Activated naive CD8-positive, alpha-beta T cell treated with anti-CD3 and anti-CD28 coated beads, Interleukin-2, amount 10 ng/mL, durations not matched to agents 7 days and 5 days (primary cell): ENCODE data around the gene PNMA8C. TPM values are rescaled to one million over a fixed set of nuclear protein-coding genes. Genes with fewer than 3 reads are reported as not detected.
"Not testable (repeated sequence)": the region's sequence is repeated elsewhere in the genome, so short reads cannot be mapped to it uniquely, and the experiment has no call there.

Experiments
- ATAC-seq: fragments of 150-1000 bp; cut with Tn5 transposase; one replicate; pipeline ENCODE4 v1.10.0; 2021; ENCODE audit warnings: low read depth, moderate library complexity
- POLR2A ChIA-PET: fragments of 350-600 bp; sonication (Branson Sonifier 250); formaldehyde crosslinking; loops from one replicate; lab custom pipeline; 2021; ENCODE audit warnings: antibody characterized with exemption; lab: Charles Lee
- DNase-seq: peaks from one replicate; pipeline ENCODE4 v3.0.0; 2021
- H3K27ac Mint-ChIP-seq: one replicate; pipeline ENCODE4 v1.8.0; 2022; ENCODE audit warnings: mild to moderate bottlenecking, mixed read lengths
- H3K27me3 Mint-ChIP-seq: one replicate; pipeline ENCODE4 v1.8.0; 2022; ENCODE audit warnings: mild to moderate bottlenecking, moderate library complexity, mixed read lengths
- H3K36me3 Mint-ChIP-seq: one replicate; pipeline ENCODE4 v1.8.0; 2021; ENCODE audit warnings: mild to moderate bottlenecking, mixed read lengths
- H3K4me1 Mint-ChIP-seq: one replicate; pipeline ENCODE4 v1.8.0; 2021; ENCODE audit warnings: mixed read lengths
- H3K4me3 Mint-ChIP-seq: one replicate; pipeline ENCODE4 v1.8.0; 2022; ENCODE audit warnings: mild to moderate bottlenecking, moderate library complexity, mixed read lengths
- H3K9me3 Mint-ChIP-seq: one replicate; pipeline ENCODE4 v1.8.0; 2021; ENCODE audit warnings: mixed read lengths
- total RNA-seq, 2 experiments: library from RNA; stranded (reverse); gene quantifications; one replicate each; pipeline ENCODE4 v1.2.3, GENCODE V29; 2021

Gene PNMA8C
- total RNA-seq, 2 experiments from 2014 or later, result 0.11 TPM; not detected in 1

- H3K4me3 Mint-ChIP-seq, H3K36me3 Mint-ChIP-seq, DNase-seq, H3K27ac Mint-ChIP-seq, POLR2A ChIA-PET, H3K9me3 Mint-ChIP-seq, H3K4me1 Mint-ChIP-seq, ATAC-seq: not testable (repeated sequence)
- H3K27me3 Mint-ChIP-seq, result peaks cover 18% of the 10 kb centered on the region
Measured at GRCh38 chr19:46435689-46436088, 7.0 kb upstream of the PNMA8C start.

- POLR2A ChIA-PET, result no interaction called here
- peaks cover under 1% of the 10 kb centered on the region for H3K4me1 Mint-ChIP-seq
- DNase-seq (no peak), ATAC-seq (no peak)
- H3K4me3 Mint-ChIP-seq, result no peak overlapping the region
- no peak overlapping the region for H3K27ac Mint-ChIP-seq
- peaks cover 24% of the 10 kb centered on the region for H3K27me3 Mint-ChIP-seq
- H3K36me3 Mint-ChIP-seq, result no peaks in the 10 kb centered on the region
- H3K9me3 Mint-ChIP-seq, result no peaks in the 10 kb centered on the region
Measured at GRCh38 chr19:46435009-46435408, 6.3 kb upstream of the PNMA8C start.

- POLR2A ChIA-PET, H3K9me3 Mint-ChIP-seq, H3K4me3 Mint-ChIP-seq, H3K27ac Mint-ChIP-seq, H3K36me3 Mint-ChIP-seq, ATAC-seq, DNase-seq: not testable (repeated sequence)
- Mint-ChIP-seq H3K4me1 (peaks cover 12% of the 10 kb centered on the region), H3K27me3 (peaks cover 38% of the 10 kb centered on the region)
Measured at GRCh38 chr19:46433470-46433869, 4.7 kb upstream of the PNMA8C start.

- ATAC-seq, result no peak
- Mint-ChIP-seq H3K9me3 (no peaks in the 10 kb centered on the region), H3K27me3 (peaks cover 55% of the 10 kb centered on the region), H3K27ac (no peak overlapping the region), H3K4me3 (no peak overlapping the region), H3K4me1 (peaks cover 23% of the 10 kb centered on the region), H3K36me3 (no peaks in the 10 kb centered on the region)
- no peak for DNase-seq
- POLR2A ChIA-PET, result no interaction called here
Measured at GRCh38 chr19:46431824-46432223, 3.1 kb upstream of the PNMA8C start.

GRCh38 chr19:46429999-46430398, 1.3 kb upstream of the PNMA8C start:
- peaks cover 27% of the 10 kb centered on the region for H3K4me1 Mint-ChIP-seq
- no peak overlapping the region for H3K4me3 Mint-ChIP-seq
- ATAC-seq, result no peak
- no peak for DNase-seq
- no peaks in the 10 kb centered on the region for H3K36me3 Mint-ChIP-seq
- POLR2A ChIA-PET, result no interaction called here
- no peak overlapping the region for H3K27ac Mint-ChIP-seq
- H3K9me3 Mint-ChIP-seq, result no peaks in the 10 kb centered on the region
- H3K27me3 Mint-ChIP-seq, result peaks cover 73% of the 10 kb centered on the region

- Mint-ChIP-seq H3K4me3 (peak overlapping the region; percentile 82), H3K27me3 (peaks cover 85% of the 10 kb centered on the region), H3K36me3 (no peaks in the 10 kb centered on the region), H3K9me3 (no peaks in the 10 kb centered on the region), H3K27ac (no peak overlapping the region), H3K4me1 (peaks cover 27% of the 10 kb centered on the region)
- DNase-seq (no peak), ATAC-seq (no peak)
- POLR2A ChIA-PET, result no interaction called here
Measured at GRCh38 chr19:46427518-46428045, 1.2 kb downstream of the PNMA8C start.

GRCh38 chr19:46426506-46427162, 2.1 kb downstream of the PNMA8C start:
- peak overlapping the region; percentile 82 for H3K4me3 Mint-ChIP-seq
- DNase-seq (peak; percentile 63), ATAC-seq (peak; percentile 38)
- H3K9me3 Mint-ChIP-seq, result no peaks in the 10 kb centered on the region
- no peaks in the 10 kb centered on the region for H3K36me3 Mint-ChIP-seq
- no peak overlapping the region for H3K27ac Mint-ChIP-seq
- H3K4me1 Mint-ChIP-seq, result peaks cover 27% of the 10 kb centered on the region
- POLR2A ChIA-PET, result no interaction called here
- peaks cover 80% of the 10 kb centered on the region for H3K27me3 Mint-ChIP-seq

- POLR2A ChIA-PET, result no interaction called here
- DNase-seq (no peak), ATAC-seq (no peak)
- Mint-ChIP-seq H3K27me3 (peaks cover 75% of the 10 kb centered on the region), H3K4me1 (peaks cover 27% of the 10 kb centered on the region), H3K9me3 (no peaks in the 10 kb centered on the region), H3K4me3 (peak overlapping the region; percentile 82), H3K27ac (no peak overlapping the region), H3K36me3 (no peaks in the 10 kb centered on the region)
Measured at GRCh38 chr19:46426035-46426505, 2.7 kb downstream of the PNMA8C start.

GRCh38 chr19:46423188-46423587, 5.5 kb downstream of the PNMA8C start:
- no peak for ATAC-seq
- Mint-ChIP-seq H3K36me3 (no peaks in the 10 kb centered on the region), H3K4me3 (no peak overlapping the region), H3K27ac (no peak overlapping the region), H3K4me1 (peaks cover 15% of the 10 kb centered on the region), H3K9me3 (no peaks in the 10 kb centered on the region), H3K27me3 (peaks cover 59% of the 10 kb centered on the region)
- POLR2A ChIA-PET, result interaction anchor here (0.6 kb wide), 2 partner anchors 32 to 403 kb away, joined by 3 to 4 read pairs; no protein-coding TSS in a partner anchor
- no peak for DNase-seq

- Mint-ChIP-seq H3K27ac (no peak overlapping the region), H3K36me3 (no peaks in the 10 kb centered on the region), H3K27me3 (peaks cover 56% of the 10 kb centered on the region), H3K4me3 (no peak overlapping the region), H3K4me1 (peaks cover 9% of the 10 kb centered on the region), H3K9me3 (no peaks in the 10 kb centered on the region)
- POLR2A ChIA-PET, result no interaction called here
- DNase-seq (no peak), ATAC-seq (no peak)
Measured at GRCh38 chr19:46422344-46422743, 6.4 kb downstream of the PNMA8C start.

- Mint-ChIP-seq H3K27ac (no peak overlapping the region), H3K9me3 (no peaks in the 10 kb centered on the region), H3K36me3 (no peaks in the 10 kb centered on the region), H3K27me3 (peaks cover 56% of the 10 kb centered on the region), H3K4me1 (no peaks in the 10 kb centered on the region), H3K4me3 (no peak overlapping the region)
- POLR2A ChIA-PET, result no interaction called here
- DNase-seq (no peak), ATAC-seq (no peak)
Measured at GRCh38 chr19:46420056-46420455, 8.7 kb downstream of the PNMA8C start.

- H3K4me1 Mint-ChIP-seq, POLR2A ChIA-PET, H3K27ac Mint-ChIP-seq, H3K36me3 Mint-ChIP-seq, DNase-seq, H3K9me3 Mint-ChIP-seq: not testable (repeated sequence)
- Mint-ChIP-seq H3K27me3 (peaks cover 69% of the 10 kb centered on the region), H3K4me3 (peak overlapping the region; percentile 7)
- ATAC-seq, result peak; percentile 36
Measured at GRCh38 chr19:46415804-46416709, 12.7 kb downstream of the PNMA8C start.

GRCh38 chr19:46414899-46415298, 13.8 kb downstream of the PNMA8C start:
- H3K9me3 Mint-ChIP-seq, ATAC-seq, H3K27ac Mint-ChIP-seq, DNase-seq, H3K4me3 Mint-ChIP-seq, H3K36me3 Mint-ChIP-seq, POLR2A ChIA-PET, H3K4me1 Mint-ChIP-seq: not testable (repeated sequence)
- H3K27me3 Mint-ChIP-seq, result peaks cover 78% of the 10 kb centered on the region
